HepG2 (cell line): ENCODE data around the gene MYO10. TPM values are rescaled to one million over a fixed set of nuclear protein-coding genes. Genes with fewer than 3 reads are reported as not detected.
A peak's percentile ranks its signal among the peaks of the same experiment; 100 is the strongest.

Source experiments
- ARHGAP35 ChIP-seq: sonication (generic); formaldehyde crosslinking; IDR thresholded peaks from 2 replicates; pipeline ENCODE4 v1.9.0; 2022; ENCODE audit warnings: mild to moderate bottlenecking, inconsistent platforms, moderate library complexity, missing genetic modification reagents, borderline replicate concordance
- BCL6 ChIP-seq: IDR thresholded peaks from 2 replicates; pipeline ENCODE4 v1.6.1; 2016; ENCODE audit warnings: missing genetic modification reagents, missing compliant biosample characterization
- FOXO1 ChIP-seq: sonication (generic); formaldehyde crosslinking; IDR thresholded peaks from 2 replicates; pipeline ENCODE4 v1.4.0; 2020; ENCODE audit warnings: missing genetic modification reagents
- IKZF4 ChIP-seq: sonication (generic); formaldehyde crosslinking; IDR thresholded peaks from 2 replicates; pipeline ENCODE4 v1.5.1; 2020; ENCODE audit warnings: borderline replicate concordance, mild to moderate bottlenecking, low read depth, missing genetic modification reagents; ENCODE audit errors: not compliant biosample characterization
- PHF21A ChIP-seq: sonication (generic); formaldehyde crosslinking; IDR thresholded peaks from 2 replicates; pipeline ENCODE4 v1.5.0; 2020; ENCODE audit warnings: mild to moderate bottlenecking, missing genetic modification reagents
- RARG ChIP-seq: sonication (generic); formaldehyde crosslinking; IDR thresholded peaks from 2 replicates; pipeline ENCODE4 v1.4.0; 2020; ENCODE audit warnings: low read depth, mild to moderate bottlenecking, missing genetic modification reagents
- SUZ12 ChIP-seq: fragments of 150-350 bp; IDR thresholded peaks from 2 replicates; pipeline ENCODE4 v1.6.1; 2014; ENCODE audit warnings: low read depth, low read length
- TCF12 ChIP-seq, 2 experiments: fragments of 450-650 bp in 1 of 2; sonication (generic) in 1 of 2; formaldehyde crosslinking in 1 of 2; IDR thresholded peaks; 2 replicates each; pipeline versions ENCODE4 v1.6.1 to v1.8.0; 2017 to 2022; ENCODE audit warnings: antibody characterized with exemption in 1 of 2, mild to moderate bottlenecking in 1 of 2, missing genetic modification reagents in 1 of 2, moderate library complexity in 1 of 2
- ZBTB1 ChIP-seq: sonication (generic); formaldehyde crosslinking; IDR thresholded peaks from 2 replicates; pipeline ENCODE4 v1.4.0; 2020; ENCODE audit warnings: missing genetic modification reagents, borderline replicate concordance
- ZBTB20 ChIP-seq: sonication (generic); formaldehyde crosslinking; IDR thresholded peaks from 2 replicates; pipeline ENCODE4 v1.8.1; 2023; ENCODE audit warnings: missing genetic modification reagents, low read depth, mild to moderate bottlenecking, borderline replicate concordance
- ZBTB7B ChIP-seq: sonication (generic); formaldehyde crosslinking; IDR thresholded peaks from 2 replicates; pipeline ENCODE4 v1.4.0; 2020; ENCODE audit warnings: missing genetic modification reagents
- ZNF274 ChIP-seq: sonication (generic); formaldehyde crosslinking; IDR thresholded peaks from 2 replicates; pipeline ENCODE4 v1.5.1; 2020; ENCODE audit warnings: mild to moderate bottlenecking, missing genetic modification reagents
- ZNF432 ChIP-seq: sonication (generic); formaldehyde crosslinking; IDR thresholded peaks from 2 replicates; pipeline ENCODE4 v1.5.0; 2020; ENCODE audit warnings: missing genetic modification reagents, mild to moderate bottlenecking, borderline replicate concordance
- ZNF720 ChIP-seq: sonication (generic); formaldehyde crosslinking; IDR thresholded peaks from 2 replicates; pipeline ENCODE4 v1.4.0; 2020; ENCODE audit warnings: missing genetic modification reagents
- ZNF777 ChIP-seq: sonication (generic); formaldehyde crosslinking; IDR thresholded peaks from 2 replicates; pipeline ENCODE4 v1.4.0; 2020; ENCODE audit warnings: missing genetic modification reagents
- ZNF781 ChIP-seq: sonication (generic); formaldehyde crosslinking; IDR thresholded peaks from 2 replicates; pipeline ENCODE4 v1.5.1; 2020; ENCODE audit warnings: borderline replicate concordance, mild to moderate bottlenecking, missing genetic modification reagents; ENCODE audit errors: not compliant biosample characterization
- ZSCAN22 ChIP-seq: sonication (generic); formaldehyde crosslinking; IDR thresholded peaks from 2 replicates; pipeline ENCODE4 v1.4.0; 2020; ENCODE audit warnings: mild to moderate bottlenecking, missing genetic modification reagents
- polyA plus RNA-seq, 8 experiments: library from polyadenylated mRNA; depleted of rRNA in 3 of 8; stranded (reverse) in 7 of 8; unstranded in 1 of 8; fragments of >200 nt; fragmentation: Illumina TruSeq in 4 of 8; extraction: Trizol in 4 of 8; gene quantifications; 2 replicates each; pipeline versions ENCODE4 v1.2.1 to v1.2.3, GENCODE V29; 2011 to 2016; ENCODE audit warnings: low read depth in 4 of 8, missing spikeins in 1 of 8, mixed read lengths in 1 of 8; ENCODE audit not compliant: insufficient read depth in 1 of 8
- total RNA-seq, 5 experiments: library from RNA; depleted of rRNA; stranded (reverse); fragments of >200 nt; fragmentation: Illumina TruSeq; extraction: Trizol; gene quantifications; 2 replicates each; pipeline ENCODE4 v1.2.3, GENCODE V29; 2016; ENCODE audit warnings: low read depth in 1 of 5
- TF ChIP-seq, protein P1 (sequence below): sonication (generic); formaldehyde crosslinking; IDR thresholded peaks from 2 replicates; pipeline ENCODE4 v1.9.0; 2021; ENCODE audit warnings: missing genetic modification reagents, mild to moderate bottlenecking, borderline replicate concordance
- TF ChIP-seq, protein P2 (sequence below), 2 experiments: IDR thresholded peaks; 2 replicates each; pipeline ENCODE4 v1.6.1; 2011 to 2012; ENCODE audit warnings: low read length in 2 of 2, borderline replicate concordance in 1 of 2, low read depth in 1 of 2, mild to moderate bottlenecking in 1 of 2, moderate library complexity in 1 of 2
- TF ChIP-seq, protein P3 (sequence below): sonication (generic); formaldehyde crosslinking; IDR thresholded peaks from 2 replicates; pipeline ENCODE4; 2020; ENCODE audit warnings: missing genetic modification reagents, mild to moderate bottlenecking, borderline replicate concordance

The MYO10 gene
- total and polyA plus RNA-seq, 2 of the 13 experiments (the other 11 are each of a cell fraction or from before 2014, with no cell fraction given): 4.5 to 14.0 TPM

DNA sequence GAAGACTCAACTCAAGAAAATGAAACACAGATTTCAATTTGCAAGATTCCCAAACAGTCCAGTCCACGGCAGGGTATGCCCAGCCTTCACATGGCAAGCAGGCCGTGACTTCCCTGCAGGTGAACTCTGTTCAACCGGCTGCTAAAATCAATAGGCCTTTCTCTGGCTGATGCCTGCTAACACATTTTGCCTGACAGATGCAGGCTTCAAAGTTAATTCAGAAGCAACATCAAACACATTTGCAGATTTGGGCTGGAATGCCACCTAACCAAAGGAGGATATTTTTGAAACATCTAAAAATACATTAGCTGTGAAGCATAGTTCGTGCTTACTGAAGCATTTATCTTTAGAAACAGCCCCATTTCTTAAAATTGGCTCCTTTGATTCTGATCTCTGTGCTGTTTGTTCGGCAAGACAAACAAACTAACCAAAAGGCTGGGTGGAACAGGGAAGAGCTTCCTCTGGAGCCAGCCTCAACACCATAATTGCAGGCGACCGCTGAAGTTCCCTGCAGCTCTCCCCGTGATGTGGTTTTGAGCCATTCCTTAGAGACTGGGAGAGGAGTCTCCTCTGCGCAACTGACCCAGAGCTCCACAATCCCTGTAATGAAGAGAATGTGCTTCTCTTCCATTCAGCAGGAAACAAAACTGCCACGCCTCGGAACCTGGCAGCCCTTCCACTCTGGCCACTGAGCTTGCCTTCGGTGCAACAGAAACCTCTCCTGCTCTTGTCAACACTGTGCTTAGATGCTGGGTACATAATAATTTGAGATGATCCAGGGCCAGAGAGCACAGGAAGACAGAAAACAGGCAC is 126.5 kb downstream of the MYO10 start (continued):
- TF ChIP-seq, protein P1, sequence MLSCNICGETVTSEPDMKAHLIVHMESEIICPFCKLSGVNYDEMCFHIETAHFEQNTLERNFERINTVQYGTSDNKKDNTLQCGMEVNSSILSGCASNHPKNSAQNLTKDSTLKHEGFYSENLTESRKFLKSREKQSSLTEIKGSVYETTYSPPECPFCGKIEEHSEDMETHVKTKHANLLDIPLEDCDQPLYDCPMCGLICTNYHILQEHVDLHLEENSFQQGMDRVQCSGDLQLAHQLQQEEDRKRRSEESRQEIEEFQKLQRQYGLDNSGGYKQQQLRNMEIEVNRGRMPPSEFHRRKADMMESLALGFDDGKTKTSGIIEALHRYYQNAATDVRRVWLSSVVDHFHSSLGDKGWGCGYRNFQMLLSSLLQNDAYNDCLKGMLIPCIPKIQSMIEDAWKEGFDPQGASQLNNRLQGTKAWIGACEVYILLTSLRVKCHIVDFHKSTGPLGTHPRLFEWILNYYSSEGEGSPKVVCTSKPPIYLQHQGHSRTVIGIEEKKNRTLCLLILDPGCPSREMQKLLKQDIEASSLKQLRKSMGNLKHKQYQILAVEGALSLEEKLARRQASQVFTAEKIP (CRISPR knock-in tag): no peak
- TF ChIP-seq ZNF274 (CRISPR knock-in tag) (no peak), RARG (no peak), PHF21A (CRISPR knock-in tag) (no peak), IKZF4 (CRISPR knock-in tag) (no peak), FOXO1 (CRISPR knock-in tag) (no peak), ZBTB1 (CRISPR knock-in tag) (no peak), ZSCAN22 (CRISPR knock-in tag) (0 out of 2 replicates have a peak, but pooled peaks have one; percentile 47), TCF12 (IDR thresholded peaks at IDR 0.05) (no peak), TCF12 (CRISPR knock-in tag; IDR thresholded peaks at IDR 0.05) (no peak), ARHGAP35 (CRISPR knock-in tag) (no peak), SUZ12 (no peak), ZBTB20 (CRISPR knock-in tag) (no peak), ZBTB7B (CRISPR knock-in tag) (no peak), ZNF777 (CRISPR knock-in tag) (no peak), BCL6 (no peak), ZNF720 (no peak), ZNF432 (0 out of 2 replicates have a peak, but pooled peaks have one; percentile 33), ZNF781 (CRISPR knock-in tag) (no peak)
- TF ChIP-seq, protein P2, sequence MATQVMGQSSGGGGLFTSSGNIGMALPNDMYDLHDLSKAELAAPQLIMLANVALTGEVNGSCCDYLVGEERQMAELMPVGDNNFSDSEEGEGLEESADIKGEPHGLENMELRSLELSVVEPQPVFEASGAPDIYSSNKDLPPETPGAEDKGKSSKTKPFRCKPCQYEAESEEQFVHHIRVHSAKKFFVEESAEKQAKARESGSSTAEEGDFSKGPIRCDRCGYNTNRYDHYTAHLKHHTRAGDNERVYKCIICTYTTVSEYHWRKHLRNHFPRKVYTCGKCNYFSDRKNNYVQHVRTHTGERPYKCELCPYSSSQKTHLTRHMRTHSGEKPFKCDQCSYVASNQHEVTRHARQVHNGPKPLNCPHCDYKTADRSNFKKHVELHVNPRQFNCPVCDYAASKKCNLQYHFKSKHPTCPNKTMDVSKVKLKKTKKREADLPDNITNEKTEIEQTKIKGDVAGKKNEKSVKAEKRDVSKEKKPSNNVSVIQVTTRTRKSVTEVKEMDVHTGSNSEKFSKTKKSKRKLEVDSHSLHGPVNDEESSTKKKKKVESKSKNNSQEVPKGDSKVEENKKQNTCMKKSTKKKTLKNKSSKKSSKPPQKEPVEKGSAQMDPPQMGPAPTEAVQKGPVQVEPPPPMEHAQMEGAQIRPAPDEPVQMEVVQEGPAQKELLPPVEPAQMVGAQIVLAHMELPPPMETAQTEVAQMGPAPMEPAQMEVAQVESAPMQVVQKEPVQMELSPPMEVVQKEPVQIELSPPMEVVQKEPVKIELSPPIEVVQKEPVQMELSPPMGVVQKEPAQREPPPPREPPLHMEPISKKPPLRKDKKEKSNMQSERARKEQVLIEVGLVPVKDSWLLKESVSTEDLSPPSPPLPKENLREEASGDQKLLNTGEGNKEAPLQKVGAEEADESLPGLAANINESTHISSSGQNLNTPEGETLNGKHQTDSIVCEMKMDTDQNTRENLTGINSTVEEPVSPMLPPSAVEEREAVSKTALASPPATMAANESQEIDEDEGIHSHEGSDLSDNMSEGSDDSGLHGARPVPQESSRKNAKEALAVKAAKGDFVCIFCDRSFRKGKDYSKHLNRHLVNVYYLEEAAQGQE (IDR thresholded peaks at IDR 0.05; ENCODE audit: borderline replicate concordance in 1 of 2, low read depth in 1 of 2, low read length in 2 of 2): no peak
- TF ChIP-seq, protein P3, sequence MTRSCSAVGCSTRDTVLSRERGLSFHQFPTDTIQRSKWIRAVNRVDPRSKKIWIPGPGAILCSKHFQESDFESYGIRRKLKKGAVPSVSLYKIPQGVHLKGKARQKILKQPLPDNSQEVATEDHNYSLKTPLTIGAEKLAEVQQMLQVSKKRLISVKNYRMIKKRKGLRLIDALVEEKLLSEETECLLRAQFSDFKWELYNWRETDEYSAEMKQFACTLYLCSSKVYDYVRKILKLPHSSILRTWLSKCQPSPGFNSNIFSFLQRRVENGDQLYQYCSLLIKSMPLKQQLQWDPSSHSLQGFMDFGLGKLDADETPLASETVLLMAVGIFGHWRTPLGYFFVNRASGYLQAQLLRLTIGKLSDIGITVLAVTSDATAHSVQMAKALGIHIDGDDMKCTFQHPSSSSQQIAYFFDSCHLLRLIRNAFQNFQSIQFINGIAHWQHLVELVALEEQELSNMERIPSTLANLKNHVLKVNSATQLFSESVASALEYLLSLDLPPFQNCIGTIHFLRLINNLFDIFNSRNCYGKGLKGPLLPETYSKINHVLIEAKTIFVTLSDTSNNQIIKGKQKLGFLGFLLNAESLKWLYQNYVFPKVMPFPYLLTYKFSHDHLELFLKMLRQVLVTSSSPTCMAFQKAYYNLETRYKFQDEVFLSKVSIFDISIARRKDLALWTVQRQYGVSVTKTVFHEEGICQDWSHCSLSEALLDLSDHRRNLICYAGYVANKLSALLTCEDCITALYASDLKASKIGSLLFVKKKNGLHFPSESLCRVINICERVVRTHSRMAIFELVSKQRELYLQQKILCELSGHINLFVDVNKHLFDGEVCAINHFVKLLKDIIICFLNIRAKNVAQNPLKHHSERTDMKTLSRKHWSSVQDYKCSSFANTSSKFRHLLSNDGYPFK: no peak
